ENCODE measurements around the gene UPF1. TPM values are rescaled to one million over a fixed set of nuclear protein-coding genes. Genes with fewer than 3 reads are reported as not detected.
"Not testable (repeated sequence)": the region's sequence is repeated elsewhere in the genome, so short reads cannot be mapped to it uniquely, and the experiment has no call there.

The UPF1 gene
- polyA plus RNA-seq, 3 donors: 2.6 to 43.7 (median 3.2) TPM

DNA sequence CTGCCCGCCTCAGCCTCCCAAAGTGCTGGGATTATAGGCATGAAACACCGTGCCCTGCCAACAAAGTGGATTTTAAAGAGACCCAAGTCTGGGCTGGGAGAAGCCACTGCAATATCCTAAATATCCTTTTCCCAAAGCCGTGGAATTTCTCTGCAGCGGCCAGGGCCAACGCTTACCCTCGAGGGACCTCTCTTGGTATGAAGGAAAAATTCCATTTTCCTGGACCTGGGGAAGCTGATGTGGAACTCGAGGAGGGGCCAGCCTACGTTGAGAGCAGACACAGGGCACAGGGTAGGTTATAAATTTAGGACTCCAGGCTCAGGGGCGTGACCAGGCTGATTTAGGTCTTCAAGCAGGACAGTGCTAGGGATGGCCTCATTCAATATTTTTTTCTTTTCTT, 17.7 kb upstream of the UPF1 start:
- Histone ChIP-seq H3K4me1 (ENCODE audit: control insufficient read depth in 1 of 2, insufficient read depth in 2 of 2, low read length in 2 of 2) (peaks cover 7 to 8% of the 10 kb centered on the region in 2 donors), H2AFZ (ENCODE audit: insufficient read depth, low read depth, low read length, poor library complexity, severe bottlenecking) (no peak overlapping the region), H3K9ac (ENCODE audit: insufficient read depth, low read length, poor library complexity, severe bottlenecking) (no peak overlapping the region), H3K79me2 (ENCODE audit: insufficient read depth, low read length) (no peaks in the 10 kb centered on the region), H4K20me1 (ENCODE audit: insufficient read depth, low read length) (no peaks in the 10 kb centered on the region), H3K36me3 (replicated peaks in 1 of 2; ENCODE audit: control insufficient read depth in 1 of 2, insufficient read depth in 2 of 2, low read length in 2 of 2) (no peaks in the 10 kb centered on the region), H3K4me2 (replicated peaks; ENCODE audit: extremely low read depth, low read length, poor library complexity, severe bottlenecking) (no peak overlapping the region), H3K4me3 (replicated peaks in 1 of 3; ENCODE audit: low read depth in 2 of 3, low read length in 3 of 3) (no peak overlapping the region), H3K27me3 (ENCODE audit: control insufficient read depth in 2 of 2, insufficient read depth in 2 of 2, low read length in 2 of 2) (peaks cover 0 to 4% of the 10 kb centered on the region in 2 donors), H3K9me3 (replicated peaks in 1 of 2; ENCODE audit: control insufficient read depth in 1 of 2, insufficient read depth in 1 of 2, low read length in 2 of 2) (no peaks in the 10 kb centered on the region), H3K27ac (ENCODE audit: low read depth in 1 of 2, low read length in 2 of 2) (no peak overlapping the region)
- peaks cover 8% of the 10 kb centered on the region for H3K4me1 Mint-ChIP-seq
- H3K27me3 Mint-ChIP-seq (ENCODE audit: low read depth in 3 of 3): peaks cover 11 to 31% (median 25%) of the 10 kb centered on the region in 3 donors
- 100% methylated on average over 2 of the region's 9 CpGs for WGBS (ENCODE audit: insufficient coverage)
- H3K36me3 Mint-ChIP-seq: no peaks in the 10 kb centered on the region
- intact Hi-C loops (cut with micrococcal nuclease): no loop called here
- no peak overlapping the region for H3K27ac Mint-ChIP-seq
- TF ChIP-seq CTCF (IDR thresholded peaks at IDR 0.05): no peak
- DNase-seq: no peak
- H3K4me3 Mint-ChIP-seq: no peak overlapping the region
- peaks cover 0 to 5% (median 0%) of the 10 kb centered on the region in 7 donors for H3K9me3 Mint-ChIP-seq

DNA sequence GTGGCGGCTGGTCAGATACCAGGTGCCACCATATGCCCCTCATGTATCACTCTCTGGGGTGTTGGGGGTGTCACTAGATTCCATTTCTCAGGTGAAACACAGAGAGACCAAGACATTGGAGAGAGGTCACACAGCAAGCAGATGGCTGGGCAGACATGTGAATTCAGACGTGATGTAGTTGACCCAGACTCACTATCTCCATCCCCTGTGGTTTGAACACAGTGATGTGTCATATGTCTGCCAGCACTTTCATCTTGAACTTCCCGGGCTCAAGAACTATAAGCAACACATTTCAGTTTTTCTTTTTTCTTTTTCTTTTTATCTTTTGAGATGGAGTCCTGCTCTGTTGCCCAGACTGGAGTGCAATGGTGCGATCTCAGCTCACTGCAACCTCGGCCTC, 16.1 kb upstream of the UPF1 start:
- 93% methylated on average over 3 of the region's 5 CpGs for WGBS (ENCODE audit: insufficient coverage)
- peaks cover 0 to 4% of the 10 kb centered on the region in 2 donors for H3K27me3 ChIP-seq (ENCODE audit: control insufficient read depth in 2 of 2, insufficient read depth in 2 of 2, low read length in 2 of 2)
- no peaks in the 10 kb centered on the region for H3K36me3 Mint-ChIP-seq

DNA sequence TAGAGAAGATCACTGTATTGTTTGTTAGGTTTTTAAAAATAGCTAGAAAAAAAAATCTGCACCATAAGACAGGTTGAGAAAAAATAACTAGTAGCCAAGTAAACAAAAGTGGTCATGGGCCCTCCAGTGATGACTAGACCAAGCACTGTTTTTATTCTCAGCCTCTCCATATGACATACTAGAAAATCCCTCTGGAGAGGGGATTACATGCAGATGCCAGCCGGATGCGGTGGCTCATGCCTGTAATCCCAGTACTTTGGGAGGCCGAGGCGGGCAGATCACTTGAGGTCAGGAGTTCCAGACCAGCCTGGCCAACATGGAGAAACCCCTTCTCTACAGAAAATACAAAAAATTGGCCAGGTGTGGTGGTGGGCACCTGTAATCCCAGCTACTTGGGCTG, 15.1 kb upstream of the UPF1 start:
- H3K36me3 Mint-ChIP-seq; H3K9ac ChIP-seq (ENCODE audit: insufficient read depth, low read length, poor library complexity, severe bottlenecking); H3K27me3 ChIP-seq (ENCODE audit: control insufficient read depth in 2 of 2, insufficient read depth in 2 of 2, low read length in 2 of 2); intact Hi-C loops (cut with micrococcal nuclease); H3K4me2 ChIP-seq (replicated peaks; ENCODE audit: extremely low read depth, low read length, poor library complexity, severe bottlenecking); H3K36me3 ChIP-seq (replicated peaks in 1 of 2; ENCODE audit: control insufficient read depth in 1 of 2, insufficient read depth in 2 of 2, low read length in 2 of 2); H2AFZ ChIP-seq (ENCODE audit: insufficient read depth, low read depth, low read length, poor library complexity, severe bottlenecking); H4K20me1 ChIP-seq (ENCODE audit: insufficient read depth, low read length); DNase-seq; H3K4me3 ChIP-seq (replicated peaks in 1 of 3; ENCODE audit: low read depth in 2 of 3, low read length in 3 of 3); H3K9me3 ChIP-seq (replicated peaks in 1 of 2; ENCODE audit: control insufficient read depth in 1 of 2, insufficient read depth in 1 of 2, low read length in 2 of 2); H3K79me2 ChIP-seq (ENCODE audit: insufficient read depth, low read length); H3K27ac Mint-ChIP-seq; H3K9me3 Mint-ChIP-seq; H3K4me1 ChIP-seq (ENCODE audit: control insufficient read depth in 1 of 2, insufficient read depth in 2 of 2, low read length in 2 of 2); H3K4me1 Mint-ChIP-seq; H3K27ac ChIP-seq (ENCODE audit: low read depth in 1 of 2, low read length in 2 of 2); H3K4me3 Mint-ChIP-seq: not testable (repeated sequence)
- peaks cover 11 to 41% (median 34%) of the 10 kb centered on the region in 3 donors for H3K27me3 Mint-ChIP-seq (ENCODE audit: low read depth in 3 of 3)
- 90% methylated on average over 2 of the region's 4 CpGs for whole genome bisulfite sequencing (ENCODE audit: insufficient coverage)

More for the DNA sequence above, 16.1 kb upstream of the UPF1 start:
- H3K27ac ChIP-seq (ENCODE audit: low read depth in 1 of 2, low read length in 2 of 2): no peak overlapping the region
- no peaks in the 10 kb centered on the region for H3K9me3 ChIP-seq (replicated peaks in 1 of 2; ENCODE audit: control insufficient read depth in 1 of 2, insufficient read depth in 1 of 2, low read length in 2 of 2)
- H3K4me2 ChIP-seq (replicated peaks; ENCODE audit: extremely low read depth, low read length, poor library complexity, severe bottlenecking): no peak overlapping the region
- Mint-ChIP-seq H3K27ac (no peak overlapping the region), H3K4me3 (no peak overlapping the region), H3K4me1 (no peaks in the 10 kb centered on the region), H3K27me3 (ENCODE audit: low read depth in 3 of 3) (peaks cover 11 to 38% (median 35%) of the 10 kb centered on the region in 3 donors), H3K9me3 (peaks cover 0 to 4% (median 0%) of the 10 kb centered on the region in 7 donors)
- H3K79me2 ChIP-seq (ENCODE audit: insufficient read depth, low read length): no peaks in the 10 kb centered on the region
- H3K36me3 ChIP-seq (replicated peaks in 1 of 2; ENCODE audit: control insufficient read depth in 1 of 2, insufficient read depth in 2 of 2, low read length in 2 of 2): no peaks in the 10 kb centered on the region
- DNase-seq: no peak
- H3K4me1 ChIP-seq (ENCODE audit: control insufficient read depth in 1 of 2, insufficient read depth in 2 of 2, low read length in 2 of 2): no peaks in the 10 kb centered on the region
- intact Hi-C loops (cut with micrococcal nuclease): no loop called here
- H2AFZ ChIP-seq (ENCODE audit: insufficient read depth, low read depth, low read length, poor library complexity, severe bottlenecking): no peak overlapping the region
- H3K9ac ChIP-seq (ENCODE audit: insufficient read depth, low read length, poor library complexity, severe bottlenecking): no peak overlapping the region
- no peak overlapping the region for H3K4me3 ChIP-seq (replicated peaks in 1 of 3; ENCODE audit: low read depth in 2 of 3, low read length in 3 of 3)
- no peak for TF ChIP-seq CTCF (IDR thresholded peaks at IDR 0.05)
- no peaks in the 10 kb centered on the region for H4K20me1 ChIP-seq (ENCODE audit: insufficient read depth, low read length)

Data from CD14-positive monocyte (primary cell).